ENCODE results near the gene CBY2.
"Not testable (repeated sequence)": the region's sequence is repeated elsewhere in the genome, so short reads cannot be mapped to it uniquely, and the experiment has no call there.

CBY2 gene

DNA sequence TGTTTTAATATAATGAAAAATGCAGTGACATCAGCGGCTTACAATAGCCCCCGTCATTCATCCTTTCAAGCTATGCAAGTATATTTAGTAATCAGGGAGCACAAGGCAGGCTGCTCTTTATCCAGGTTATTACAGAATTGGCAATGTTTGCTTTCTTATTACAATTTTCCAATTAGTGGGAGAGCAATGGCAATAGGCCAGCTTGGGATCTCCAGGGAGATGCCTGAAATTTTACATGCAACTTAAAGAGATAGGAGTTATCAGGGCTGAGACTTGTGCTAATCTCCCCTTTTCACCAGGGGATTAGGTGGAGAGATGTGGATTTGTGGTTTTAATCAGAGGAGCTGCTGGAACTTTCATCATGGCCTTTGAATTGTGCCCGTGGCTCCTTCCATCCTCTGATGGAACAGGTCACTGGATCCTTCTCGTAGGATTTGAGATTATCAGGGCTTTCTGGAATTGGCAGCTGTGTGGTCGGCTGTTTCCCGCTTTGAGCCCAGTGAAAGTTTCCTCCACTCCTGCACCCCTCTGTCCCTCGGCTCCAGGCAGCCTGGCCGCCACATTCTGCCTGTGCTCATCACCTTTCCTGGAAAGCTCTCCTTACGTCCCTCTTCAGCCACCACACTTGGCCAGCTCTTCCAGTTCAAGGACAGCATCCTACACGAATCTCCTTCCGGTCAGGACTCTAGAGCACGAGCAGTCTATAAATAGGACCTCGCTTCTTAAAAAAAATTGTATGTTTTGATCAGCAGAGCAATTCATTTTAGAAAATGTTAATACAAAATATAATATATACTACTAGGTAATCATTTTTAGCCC, 47.0 kb downstream of the CBY2 start:
- DNase-seq, result no peak

- DNase-seq, result no peak
Measured at GRCh38 chr13:45750566-45750965, 48.4 kb downstream of the CBY2 start.

GRCh38 chr13:45751885-45752284, 49.8 kb downstream of the CBY2 start:
- DNase-seq, result no peak

DNA sequence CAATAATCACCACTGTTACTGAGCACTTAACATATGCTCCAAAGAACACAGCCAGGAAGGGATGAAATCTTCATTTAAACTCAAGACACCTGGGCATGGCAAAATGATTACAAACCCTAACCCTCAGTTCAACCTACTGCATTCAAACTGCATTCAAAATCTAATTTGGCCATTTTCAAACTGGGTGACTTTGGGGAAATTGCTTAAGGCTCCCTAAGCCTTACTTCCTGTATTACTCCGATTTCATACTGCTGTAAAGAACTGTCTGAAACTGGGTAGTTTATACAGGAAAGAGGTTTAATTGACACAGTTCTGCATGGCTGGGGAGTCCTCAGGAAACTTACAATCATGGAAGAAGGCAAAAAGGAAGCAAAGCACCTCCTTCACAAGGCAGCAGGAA, 50.4 kb downstream of the CBY2 start:
- DNase-seq, result peak; percentile 59 to 65

DNA sequence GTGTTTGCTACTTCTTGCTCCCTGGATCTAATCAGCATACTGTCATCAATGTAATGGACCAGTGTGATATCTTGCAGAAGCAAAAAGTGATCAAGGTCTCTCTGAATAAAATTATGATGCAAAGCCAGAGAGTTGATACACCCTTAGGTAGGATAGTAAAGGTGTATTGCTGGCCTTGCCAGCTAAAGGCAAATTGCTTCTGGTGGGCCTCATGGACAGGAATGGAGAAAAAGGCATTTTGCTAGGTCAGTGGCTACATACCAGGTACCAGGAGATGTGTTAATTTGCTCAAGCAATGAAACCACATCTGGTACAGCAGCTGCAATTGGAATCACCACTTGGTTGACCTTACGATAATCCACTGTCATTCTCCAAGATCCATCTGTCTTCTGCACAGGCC, 54.4 kb downstream of the CBY2 start:
- not testable (repeated sequence) for DNase-seq

DNA sequence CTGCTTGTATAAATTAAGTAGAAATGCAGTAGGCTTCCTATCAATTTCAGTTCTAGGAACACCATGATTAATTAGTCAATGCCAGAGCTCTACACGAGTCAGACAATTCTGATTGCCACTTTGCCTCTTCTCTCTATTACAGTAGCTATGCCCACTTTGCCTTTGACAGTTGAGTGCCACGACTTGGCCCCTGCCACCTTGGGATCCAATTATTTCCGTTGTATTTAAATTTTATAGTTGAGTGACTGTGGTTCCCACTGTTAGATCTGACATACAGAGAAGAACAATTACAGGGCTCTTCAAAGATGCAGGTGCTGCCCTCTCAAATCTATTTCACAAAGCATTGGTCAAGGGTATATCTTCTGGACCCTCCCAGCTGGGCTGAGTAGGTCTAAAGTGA, 55.5 kb downstream of the CBY2 start:
- not testable (repeated sequence) for DNase-seq

DNA sequence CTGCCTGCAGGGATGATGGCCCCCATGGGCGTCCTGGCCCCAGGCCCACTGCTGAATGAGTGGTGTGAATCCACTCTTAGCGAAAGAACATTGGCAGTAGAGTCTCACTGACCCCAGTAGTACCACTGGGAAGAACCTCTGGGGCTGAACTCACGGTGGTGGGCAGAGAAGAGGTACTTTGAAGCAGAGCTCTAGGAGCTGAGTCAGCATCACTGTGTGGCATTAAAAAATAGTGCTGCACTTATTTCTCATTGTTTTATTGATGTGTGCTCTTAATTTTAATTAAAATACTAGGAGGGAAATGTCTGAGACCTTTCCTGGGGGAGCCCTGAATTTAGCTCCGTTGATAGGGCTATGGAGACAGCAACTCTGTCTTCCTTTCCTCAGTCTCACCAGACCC, 61.3 kb downstream of the CBY2 start:
- DNase-seq, result no peak
